Neural progenitor cell (in vitro differentiated cells): Measurements from ENCODE around the gene FAM163B. TPM values are rescaled to one million over a fixed set of nuclear protein-coding genes. Genes with fewer than 3 reads are reported as not detected.

Experiments used
- DNase-seq: peaks from one replicate; pipeline ENCODE4 v3.0.0-alpha.2; 2016; ENCODE audit warnings: low spot score
- H2AFZ ChIP-seq: fragments of 200-600 bp; sonication (generic); replicated peaks from 2 replicates; pipeline ENCODE4 v1.6.1; 2016; ENCODE audit warnings: antibody characterized with exemption
- H3F3A ChIP-seq: fragments of 200-600 bp; sonication (generic); 2 replicates; pipeline ENCODE4 v1.6.1; 2016; ENCODE audit warnings: antibody characterized with exemption, low read depth
- H3K27ac ChIP-seq: fragments of 200-600 bp; sonication (generic); 2 replicates; pipeline ENCODE4 v1.5.1; 2016; ENCODE audit warnings: mild to moderate bottlenecking
- H3K27me3 ChIP-seq: fragments of 200-600 bp; sonication (generic); 2 replicates; pipeline ENCODE4 v1.6.1; 2016; ENCODE audit warnings: mild to moderate bottlenecking, moderate library complexity
- H3K36me3 ChIP-seq: fragments of 200-600 bp; sonication (generic); 2 replicates; pipeline ENCODE4 v1.5.1; 2016
- H3K4me1 ChIP-seq: fragments of 200-600 bp; sonication (generic); 2 replicates; pipeline ENCODE4 v1.6.1; 2016; ENCODE audit warnings: mixed run types
- H3K4me2 ChIP-seq: fragments of 200-600 bp; sonication (generic); 2 replicates; pipeline ENCODE4 v1.6.1; 2016
- H3K4me3 ChIP-seq: fragments of 200-600 bp; sonication (generic); 2 replicates; pipeline ENCODE4 v1.5.1; 2016
- H3K79me2 ChIP-seq: fragments of 200-600 bp; sonication (generic); 2 replicates; pipeline ENCODE4 v1.6.1; 2016; ENCODE audit warnings: low read depth
- H3K9ac ChIP-seq: fragments of 200-600 bp; sonication (generic); 2 replicates; pipeline ENCODE4 v1.6.1; 2016
- H3K9me3 ChIP-seq: fragments of 200-600 bp; sonication (generic); 2 replicates; pipeline ENCODE4 v1.5.1; 2016; ENCODE audit warnings: low read depth
- H4K20me1 ChIP-seq: fragments of 200-600 bp; sonication (generic); 2 replicates; pipeline ENCODE4 v1.6.1; 2016; ENCODE audit warnings: low read depth
- H3K27ac Mint-ChIP-seq: 3 replicates; pipeline ENCODE4 v1.8.0; 2021; ENCODE audit warnings: mixed read lengths
- H3K27me3 Mint-ChIP-seq: 2 replicates; pipeline ENCODE4 v1.8.0; 2022; ENCODE audit warnings: low read depth, mild to moderate bottlenecking, inconsistent platforms, moderate library complexity, mixed read lengths; ENCODE audit not compliant: insufficient read depth
- H3K36me3 Mint-ChIP-seq: 3 replicates; pipeline ENCODE4 v1.8.0; 2021; ENCODE audit warnings: mixed read lengths
- H3K4me1 Mint-ChIP-seq: 3 replicates; pipeline ENCODE4 v1.8.0; 2021; ENCODE audit warnings: mixed read lengths
- H3K4me3 Mint-ChIP-seq: 3 replicates; pipeline ENCODE4 v1.8.0; 2021; ENCODE audit warnings: mild to moderate bottlenecking, moderate library complexity, mixed read lengths
- H3K9me3 Mint-ChIP-seq: 3 replicates; pipeline ENCODE4 v1.8.0; 2020; ENCODE audit warnings: mixed read lengths
- EZH2 ChIP-seq: fragments of 200-600 bp; sonication (generic); IDR thresholded peaks from 2 replicates; pipeline ENCODE4 v1.6.1; 2017; ENCODE audit warnings: antibody characterized with exemption, mild to moderate bottlenecking, moderate library complexity
- EZH2phosphoT487 ChIP-seq: fragments of 200-600 bp; sonication (generic); IDR thresholded peaks from 2 replicates; pipeline ENCODE4 v1.6.1; 2017; ENCODE audit warnings: antibody characterized with exemption
- total RNA-seq: library from RNA; depleted of rRNA; stranded (reverse); fragments of >200 nt; gene quantifications from 2 replicates; pipeline ENCODE4 v1.2.3, GENCODE V29; 2015; ENCODE audit warnings: low replicate concordance
- TF ChIP-seq, protein P1 (sequence below): fragments of 200-600 bp; sonication (generic); IDR thresholded peaks from 2 replicates; pipeline ENCODE4 v1.5.1; 2017; ENCODE audit warnings: antibody characterized with exemption, mild to moderate bottlenecking

The FAM163B gene
- total RNA-seq, 1 donor from 2014 or later = not detected

DNA sequence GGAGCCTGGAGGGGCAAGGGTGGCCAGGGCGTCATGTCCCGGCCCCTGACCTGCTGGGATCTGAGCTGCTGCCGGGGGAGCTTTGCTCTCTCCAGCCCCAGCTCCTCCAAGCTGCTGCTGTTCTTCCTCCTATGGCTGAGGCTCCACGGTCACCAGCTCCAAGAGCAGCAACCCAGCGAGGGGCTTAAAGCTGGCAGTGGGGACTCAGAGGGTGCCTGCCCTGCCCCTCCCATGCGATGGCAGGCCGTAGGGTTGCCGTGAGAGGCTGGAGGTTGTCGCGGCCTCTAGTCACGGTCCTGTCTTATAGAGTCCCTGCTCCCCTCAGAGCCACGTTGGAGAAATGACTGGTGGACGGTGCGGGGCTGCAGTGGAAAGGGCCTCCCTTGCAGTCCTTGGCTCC lies 46.5 kb upstream of the FAM163B start:
- TF ChIP-seq, protein P1, sequence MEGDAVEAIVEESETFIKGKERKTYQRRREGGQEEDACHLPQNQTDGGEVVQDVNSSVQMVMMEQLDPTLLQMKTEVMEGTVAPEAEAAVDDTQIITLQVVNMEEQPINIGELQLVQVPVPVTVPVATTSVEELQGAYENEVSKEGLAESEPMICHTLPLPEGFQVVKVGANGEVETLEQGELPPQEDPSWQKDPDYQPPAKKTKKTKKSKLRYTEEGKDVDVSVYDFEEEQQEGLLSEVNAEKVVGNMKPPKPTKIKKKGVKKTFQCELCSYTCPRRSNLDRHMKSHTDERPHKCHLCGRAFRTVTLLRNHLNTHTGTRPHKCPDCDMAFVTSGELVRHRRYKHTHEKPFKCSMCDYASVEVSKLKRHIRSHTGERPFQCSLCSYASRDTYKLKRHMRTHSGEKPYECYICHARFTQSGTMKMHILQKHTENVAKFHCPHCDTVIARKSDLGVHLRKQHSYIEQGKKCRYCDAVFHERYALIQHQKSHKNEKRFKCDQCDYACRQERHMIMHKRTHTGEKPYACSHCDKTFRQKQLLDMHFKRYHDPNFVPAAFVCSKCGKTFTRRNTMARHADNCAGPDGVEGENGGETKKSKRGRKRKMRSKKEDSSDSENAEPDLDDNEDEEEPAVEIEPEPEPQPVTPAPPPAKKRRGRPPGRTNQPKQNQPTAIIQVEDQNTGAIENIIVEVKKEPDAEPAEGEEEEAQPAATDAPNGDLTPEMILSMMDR = no peak
- no peak for TF ChIP-seq EZH2phosphoT487
- TF ChIP-seq EZH2 = no peak
- Histone ChIP-seq H4K20me1 (no peaks in the 10 kb centered on the region), H3K79me2 (no peaks in the 10 kb centered on the region), H3K9ac (no peak overlapping the region), H3K4me2 (no peak overlapping the region), H2AFZ (no peak overlapping the region), H3F3A (peaks cover 8% of the 10 kb centered on the region), H3K27ac (no peak overlapping the region), H3K9me3 (no peaks in the 10 kb centered on the region), H3K27me3 (peaks cover 61% of the 10 kb centered on the region), H3K4me1 (peaks cover 17% of the 10 kb centered on the region), H3K36me3 (no peaks in the 10 kb centered on the region), H3K4me3 (no peak overlapping the region)
- Mint-ChIP-seq H3K9me3 (no peaks in the 10 kb centered on the region), H3K4me1 (peaks cover 23% of the 10 kb centered on the region), H3K4me3 (no peak overlapping the region), H3K27me3 (peaks cover 27% of the 10 kb centered on the region), H3K27ac (no peak overlapping the region), H3K36me3 (no peaks in the 10 kb centered on the region)
- DNase-seq = no peak

DNA sequence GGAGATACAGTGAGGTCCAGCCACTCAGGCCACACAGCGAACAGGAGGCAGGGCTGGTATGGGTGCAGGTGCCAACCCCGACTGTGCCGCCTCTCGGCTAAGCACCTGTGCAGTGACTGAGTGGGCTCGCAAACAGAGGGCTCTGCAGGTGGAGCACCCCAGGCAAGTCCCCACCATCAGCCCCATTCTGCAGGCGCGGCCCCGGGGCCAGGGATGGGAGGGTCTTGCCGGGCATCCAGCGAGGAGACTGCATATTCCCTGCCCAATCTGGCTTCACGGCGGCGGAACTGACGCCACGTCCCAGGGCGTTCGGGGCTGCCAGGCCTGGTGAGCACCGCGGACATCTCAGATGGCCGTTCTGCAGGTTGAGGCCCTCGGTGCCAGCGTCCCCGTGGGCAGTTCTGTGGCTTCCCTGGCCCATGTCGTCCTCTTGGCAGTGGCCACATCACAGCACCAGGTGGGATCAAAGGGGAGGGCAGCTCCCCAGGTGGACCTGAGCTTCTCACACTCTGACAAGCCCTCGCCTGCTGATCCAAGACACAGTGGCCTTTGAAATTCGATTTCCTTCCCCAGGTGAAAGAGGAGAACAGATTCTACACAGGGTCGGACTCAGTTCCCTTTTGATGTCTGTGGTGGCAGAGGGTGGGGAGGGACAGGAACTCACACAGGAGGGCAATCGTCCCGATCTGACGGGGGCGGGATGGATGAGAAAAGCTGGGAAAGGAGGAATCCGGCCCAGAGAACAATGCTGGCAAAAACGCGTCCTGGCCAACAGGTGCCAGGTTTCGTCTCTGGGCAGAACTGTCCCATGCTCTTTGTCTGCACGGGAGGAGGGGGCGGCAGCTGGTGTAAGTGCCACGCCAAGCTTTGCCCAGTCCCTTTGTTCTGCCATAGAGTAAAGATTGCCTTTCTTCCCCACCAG lies 45.8 kb upstream of the FAM163B start:
- H2AFZ ChIP-seq = no peak overlapping the region
- H3K4me3 Mint-ChIP-seq = peak overlapping the region; percentile 66
- H3K4me1 ChIP-seq = peaks cover 17% of the 10 kb centered on the region
- no peak overlapping the region for H3K27ac Mint-ChIP-seq
- no peak for DNase-seq
- no peak overlapping the region for H3K4me2 ChIP-seq
- H3K79me2 ChIP-seq = no peaks in the 10 kb centered on the region
- H4K20me1 ChIP-seq = no peaks in the 10 kb centered on the region
- H3K36me3 ChIP-seq = no peaks in the 10 kb centered on the region
- H3K9me3 Mint-ChIP-seq = no peaks in the 10 kb centered on the region
- H3K27me3 ChIP-seq = peaks cover 54% of the 10 kb centered on the region
- no peaks in the 10 kb centered on the region for H3K36me3 Mint-ChIP-seq
- H3K27ac ChIP-seq = no peak overlapping the region
- peaks cover 8% of the 10 kb centered on the region for H3F3A ChIP-seq
- no peaks in the 10 kb centered on the region for H3K9me3 ChIP-seq
- peaks cover 27% of the 10 kb centered on the region for H3K27me3 Mint-ChIP-seq
- TF ChIP-seq, protein P1 = no peak
- no peak for TF ChIP-seq EZH2phosphoT487
- no peak for TF ChIP-seq EZH2
- no peak overlapping the region for H3K9ac ChIP-seq
- peaks cover 23% of the 10 kb centered on the region for H3K4me1 Mint-ChIP-seq
- H3K4me3 ChIP-seq = no peak overlapping the region

DNA sequence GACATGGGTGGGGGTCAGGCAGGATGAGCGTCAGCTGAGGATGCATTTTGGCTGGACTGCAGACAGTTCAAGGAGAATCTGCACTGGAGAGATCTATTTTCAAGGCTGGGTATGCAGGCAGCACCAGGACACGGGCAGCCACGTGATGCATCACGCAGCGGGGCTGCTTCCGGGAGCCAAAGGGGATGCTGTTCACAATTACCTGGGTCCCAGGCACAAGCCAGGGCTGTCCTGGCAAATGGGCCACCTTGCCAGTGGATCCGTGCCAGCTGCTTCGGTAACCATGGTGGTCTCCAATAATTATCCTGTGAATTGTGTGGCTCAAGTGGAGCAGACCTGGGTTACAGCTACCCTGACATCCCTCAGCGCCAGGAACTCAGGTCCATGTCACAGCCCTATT lies 44.4 kb upstream of the FAM163B start:
- peaks cover 23% of the 10 kb centered on the region for H3K27me3 Mint-ChIP-seq
- peak overlapping the region; percentile 69 for H3K27ac Mint-ChIP-seq
- H3K9me3 Mint-ChIP-seq = no peaks in the 10 kb centered on the region

More for the DNA sequence above, 44.4 kb upstream of the FAM163B start:
- Mint-ChIP-seq H3K36me3 (no peaks in the 10 kb centered on the region), H3K4me1 (peaks cover 16% of the 10 kb centered on the region), H3K4me3 (no peak overlapping the region)
- Histone ChIP-seq H3F3A (peaks cover 8% of the 10 kb centered on the region), H3K4me1 (peaks cover 10% of the 10 kb centered on the region), H3K27me3 (peaks cover 40% of the 10 kb centered on the region), H4K20me1 (no peaks in the 10 kb centered on the region), H3K36me3 (no peaks in the 10 kb centered on the region), H3K27ac (no peak overlapping the region), H2AFZ (no peak overlapping the region), H3K4me3 (no peak overlapping the region), H3K9me3 (no peaks in the 10 kb centered on the region), H3K4me2 (no peak overlapping the region), H3K79me2 (no peaks in the 10 kb centered on the region), H3K9ac (no peak overlapping the region)
- TF ChIP-seq, protein P1 = no peak
- no peak for TF ChIP-seq EZH2phosphoT487
- TF ChIP-seq EZH2 = no peak
- DNase-seq = no peak
